Activated naive CD4-positive, alpha-beta T cell treated with anti-CD3 and anti-CD28 coated beads, Interleukin-2, amount 50 U/mL, for 72 hours (primary cell): Measurements from ENCODE around the gene INPP4A. TPM values are rescaled to one million over a fixed set of nuclear protein-coding genes. Genes with fewer than 3 reads are reported as not detected.

ENCODE experiments used
- ATAC-seq, 2 donors: fragments of 150-1000 bp; cut with Tn5 transposase; 2 replicates each; pipeline ENCODE4 v1.10.0; 2021; ENCODE audit warnings: mild to moderate bottlenecking in 2 of 2, moderate library complexity in 2 of 2
- DNase-seq, 2 donors: peaks; one replicate each; pipeline ENCODE4 v3.0.0; 2021 to 2022; ENCODE audit warnings: low spot score in 2 of 2
- H3K27ac Mint-ChIP-seq, 2 donors: one replicate each; pipeline ENCODE4 v1.8.0; 2022; ENCODE audit warnings: mild to moderate bottlenecking in 2 of 2, mixed read lengths in 2 of 2
- H3K36me3 Mint-ChIP-seq, 2 donors: one replicate each; pipeline ENCODE4 v1.8.0; 2022; ENCODE audit warnings: mixed read lengths in 2 of 2
- H3K9me3 Mint-ChIP-seq, 2 donors: one replicate each; pipeline ENCODE4 v1.8.0; 2022; ENCODE audit warnings: mixed read lengths in 2 of 2
- total RNA-seq, 2 donors: library from RNA; stranded (reverse); gene quantifications; one replicate each; pipeline ENCODE4 v1.2.3, GENCODE V29; 2022

INPP4A gene
- total RNA-seq, 2 donors from 2014 or later, result 46.6 to 48.1 TPM

GRCh38 chr2:98477036-98477435, 32.4 kb downstream of the INPP4A start:
- H3K9me3 Mint-ChIP-seq, result no peaks in the 10 kb centered on the region
- DNase-seq (peak in 1 of 2 donors; percentile 44), ATAC-seq (no peak)
- peak overlapping the region; percentile 47 to 77 for H3K27ac Mint-ChIP-seq
- H3K36me3 Mint-ChIP-seq, result no peaks in the 10 kb centered on the region

DNA sequence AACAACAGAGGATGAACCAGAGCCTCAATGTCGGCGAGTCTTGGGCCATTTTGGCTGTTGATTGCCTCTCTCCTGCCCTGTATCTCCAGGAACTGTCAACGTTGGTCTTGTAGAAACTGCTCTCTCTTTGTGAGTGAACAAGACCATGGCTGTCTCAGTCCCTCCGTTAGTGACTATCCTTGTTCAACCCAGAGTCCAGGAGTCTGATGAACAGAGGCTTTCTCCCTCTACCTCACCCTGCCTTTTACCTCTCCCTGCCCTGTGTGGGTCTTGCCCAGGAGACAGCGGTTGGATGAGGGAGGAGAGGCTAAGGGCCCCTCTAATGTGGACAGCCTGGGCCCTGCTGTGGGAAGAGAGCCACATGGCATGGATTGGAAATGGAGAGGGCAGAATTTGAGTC, 32.8 kb downstream of the INPP4A start:
- Mint-ChIP-seq H3K36me3 (no peaks in the 10 kb centered on the region), H3K9me3 (no peaks in the 10 kb centered on the region), H3K27ac (peak overlapping the region; percentile 81 to 91)
- ATAC-seq (no peak), DNase-seq (no peak)

DNA sequence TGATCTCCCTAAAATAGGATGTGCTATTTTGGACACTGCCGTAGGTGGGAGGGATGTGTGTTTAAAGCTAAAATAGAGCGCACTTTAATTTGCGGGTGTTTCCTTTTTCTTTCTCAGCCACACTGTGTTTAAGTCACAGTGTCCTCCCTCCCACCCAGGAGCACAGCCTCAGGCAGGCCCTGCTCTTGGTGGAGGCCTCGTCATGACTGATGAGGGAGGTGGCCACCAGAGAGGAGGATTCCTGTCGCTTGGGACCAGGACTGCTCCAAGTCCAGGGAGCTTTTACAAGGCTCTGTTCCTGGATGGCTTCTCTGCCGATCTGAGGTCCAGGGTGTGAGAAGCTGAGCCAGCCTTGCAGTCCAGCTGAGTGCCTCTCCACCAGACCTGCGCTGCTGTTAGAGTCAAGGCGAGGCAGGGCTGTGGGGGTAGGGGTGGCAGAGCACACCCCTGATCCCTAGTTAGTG, 33.5 kb downstream of the INPP4A start:
- ATAC-seq, result peak in 1 of 2 donors; percentile 50
- peak in 1 of 2 donors; percentile 55 for DNase-seq
- peak overlapping the region; percentile 81 to 91 for H3K27ac Mint-ChIP-seq
- H3K36me3 Mint-ChIP-seq, result no peaks in the 10 kb centered on the region
- H3K9me3 Mint-ChIP-seq, result no peaks in the 10 kb centered on the region

- DNase-seq, result no peak
- Mint-ChIP-seq H3K9me3 (no peaks in the 10 kb centered on the region), H3K27ac (peak overlapping the region; percentile 84 to 91), H3K36me3 (no peaks in the 10 kb centered on the region)
- ATAC-seq, result no peak
Measured at GRCh38 chr2:98478907-98479306, 34.2 kb downstream of the INPP4A start.

- H3K27ac Mint-ChIP-seq, result peak overlapping the region; percentile 84 to 91
- DNase-seq (no peak), ATAC-seq (peak; percentile 11 to 21)
- no peaks in the 10 kb centered on the region for H3K36me3 Mint-ChIP-seq
- no peaks in the 10 kb centered on the region for H3K9me3 Mint-ChIP-seq
Measured at GRCh38 chr2:98479371-98479770, 34.7 kb downstream of the INPP4A start.

- H3K36me3 Mint-ChIP-seq, result no peaks in the 10 kb centered on the region
- peak overlapping the region; percentile 84 to 91 for H3K27ac Mint-ChIP-seq
Measured at GRCh38 chr2:98479959-98480524, 35.4 kb downstream of the INPP4A start.

DNA sequence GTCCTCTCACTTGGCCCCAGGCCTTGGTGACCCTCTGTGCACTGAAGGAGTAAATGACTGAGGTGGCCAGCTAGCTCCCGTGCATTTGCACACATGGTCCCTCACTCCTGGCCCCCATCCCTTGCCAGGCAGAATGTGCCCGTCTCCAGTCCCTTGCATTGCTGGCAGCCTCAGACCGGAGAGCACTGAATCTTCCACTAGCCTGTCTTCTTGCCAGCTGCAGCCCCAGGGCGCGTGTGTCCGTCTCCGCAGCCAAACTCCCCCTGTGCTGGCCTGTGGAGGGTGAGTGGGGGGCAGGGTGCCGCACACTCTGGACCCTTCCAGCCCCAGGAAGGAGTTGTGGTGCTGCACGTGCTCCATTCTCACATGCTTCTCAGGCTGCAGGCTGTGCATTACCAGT, 35.9 kb downstream of the INPP4A start:
- Mint-ChIP-seq H3K9me3 (no peaks in the 10 kb centered on the region), H3K36me3 (no peaks in the 10 kb centered on the region), H3K27ac (peak overlapping the region; percentile 33 to 91)
- DNase-seq (no peak), ATAC-seq (no peak)

More at GRCh38 chr2:98479959-98480524, 35.4 kb downstream of the INPP4A start:
- no peaks in the 10 kb centered on the region for H3K9me3 Mint-ChIP-seq
- DNase-seq (peak in 1 of 2 donors; percentile 39), ATAC-seq (peak; percentile 52 to 65)

DNA sequence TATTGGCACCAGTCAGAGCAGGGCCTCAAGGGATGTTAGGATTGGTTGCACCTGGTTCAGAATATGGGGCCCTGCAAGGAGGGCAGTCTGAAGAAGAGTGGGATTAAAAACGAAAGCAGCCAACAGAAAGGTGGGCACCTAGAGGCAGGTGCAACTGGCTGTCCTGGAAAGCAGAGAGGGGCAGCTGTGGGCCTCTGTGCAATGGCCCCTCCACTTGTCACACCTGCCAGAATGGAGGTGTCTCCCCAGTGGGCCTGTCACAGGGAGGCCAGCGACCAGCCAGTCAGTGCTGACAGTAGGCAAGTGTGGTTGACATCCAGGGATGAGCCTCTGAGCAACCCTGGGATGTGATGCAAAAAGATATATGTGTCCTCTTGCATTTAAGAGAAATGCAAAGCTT, 37.7 kb downstream of the INPP4A start:
- H3K36me3 Mint-ChIP-seq, result no peaks in the 10 kb centered on the region
- H3K27ac Mint-ChIP-seq, result peak overlapping the region in 1 of 2 donors; percentile 56

GRCh38 chr2:98483257-98483861, 38.7 kb downstream of the INPP4A start:
- Mint-ChIP-seq H3K9me3 (no peaks in the 10 kb centered on the region), H3K36me3 (no peaks in the 10 kb centered on the region), H3K27ac (peak overlapping the region; percentile 87 to 90)
- DNase-seq, result peak in 1 of 2 donors; percentile 73
- ATAC-seq, result peak; percentile 49 to 73

More for the DNA sequence above, 37.7 kb downstream of the INPP4A start:
- no peaks in the 10 kb centered on the region for H3K9me3 Mint-ChIP-seq
- no peak for ATAC-seq
- DNase-seq, result no peak

- Mint-ChIP-seq H3K27ac (peak overlapping the region; percentile 87 to 90), H3K36me3 (no peaks in the 10 kb centered on the region)
Measured at GRCh38 chr2:98484121-98484557, 39.5 kb downstream of the INPP4A start.

GRCh38 chr2:98484652-98485452, 40.2 kb downstream of the INPP4A start:
- no peaks in the 10 kb centered on the region for H3K36me3 Mint-ChIP-seq
- H3K9me3 Mint-ChIP-seq, result no peaks in the 10 kb centered on the region
- ATAC-seq, result peak; percentile 6 to 41
- H3K27ac Mint-ChIP-seq, result peak overlapping the region; percentile 10 to 87
- DNase-seq, result no peak

More at GRCh38 chr2:98484121-98484557, 39.5 kb downstream of the INPP4A start:
- H3K9me3 Mint-ChIP-seq, result no peaks in the 10 kb centered on the region
- no peak for DNase-seq
- ATAC-seq, result no peak

- DNase-seq (no peak), ATAC-seq (no peak)
- H3K36me3 Mint-ChIP-seq, result no peaks in the 10 kb centered on the region
- peak overlapping the region; percentile 10 to 87 for H3K27ac Mint-ChIP-seq
- H3K9me3 Mint-ChIP-seq, result no peaks in the 10 kb centered on the region
Measured at GRCh38 chr2:98485453-98485755, 40.7 kb downstream of the INPP4A start.

DNA sequence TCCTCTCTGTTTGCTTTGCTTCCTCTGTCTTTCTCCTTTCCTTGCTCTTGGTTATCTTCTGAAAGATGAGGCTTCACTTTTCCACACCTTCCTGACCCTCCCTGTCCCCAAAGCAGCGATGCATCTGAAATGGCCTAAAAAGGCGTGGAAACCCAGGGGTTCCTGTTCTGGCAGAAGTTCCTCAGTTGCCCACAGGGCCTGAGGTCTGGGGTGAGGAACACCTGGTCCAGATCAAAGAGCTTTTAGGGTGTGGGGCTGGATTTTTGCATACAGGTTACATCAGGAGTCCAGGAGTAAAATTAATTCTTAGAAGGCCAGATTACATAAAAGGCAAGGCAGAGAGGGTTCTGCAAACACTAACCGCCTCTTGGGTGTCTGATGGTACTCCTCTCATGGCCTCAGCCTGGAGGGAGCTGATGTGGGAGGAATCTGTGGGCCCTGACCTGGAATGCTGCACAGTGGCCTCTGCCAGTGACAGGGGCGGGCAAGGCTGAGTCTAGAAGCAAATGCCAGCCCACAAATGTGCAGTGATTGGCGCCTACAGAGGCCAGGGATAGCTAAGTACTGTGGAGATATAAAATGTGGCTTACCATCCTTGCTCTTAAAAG, 41.8 kb downstream of the INPP4A start:
- peak overlapping the region in 1 of 2 donors; percentile 87 for H3K27ac Mint-ChIP-seq
- ATAC-seq (no peak), DNase-seq (no peak)
- H3K9me3 Mint-ChIP-seq, result no peaks in the 10 kb centered on the region
- peaks cover 0 to 5% of the 10 kb centered on the region in 2 donors for H3K36me3 Mint-ChIP-seq

DNA sequence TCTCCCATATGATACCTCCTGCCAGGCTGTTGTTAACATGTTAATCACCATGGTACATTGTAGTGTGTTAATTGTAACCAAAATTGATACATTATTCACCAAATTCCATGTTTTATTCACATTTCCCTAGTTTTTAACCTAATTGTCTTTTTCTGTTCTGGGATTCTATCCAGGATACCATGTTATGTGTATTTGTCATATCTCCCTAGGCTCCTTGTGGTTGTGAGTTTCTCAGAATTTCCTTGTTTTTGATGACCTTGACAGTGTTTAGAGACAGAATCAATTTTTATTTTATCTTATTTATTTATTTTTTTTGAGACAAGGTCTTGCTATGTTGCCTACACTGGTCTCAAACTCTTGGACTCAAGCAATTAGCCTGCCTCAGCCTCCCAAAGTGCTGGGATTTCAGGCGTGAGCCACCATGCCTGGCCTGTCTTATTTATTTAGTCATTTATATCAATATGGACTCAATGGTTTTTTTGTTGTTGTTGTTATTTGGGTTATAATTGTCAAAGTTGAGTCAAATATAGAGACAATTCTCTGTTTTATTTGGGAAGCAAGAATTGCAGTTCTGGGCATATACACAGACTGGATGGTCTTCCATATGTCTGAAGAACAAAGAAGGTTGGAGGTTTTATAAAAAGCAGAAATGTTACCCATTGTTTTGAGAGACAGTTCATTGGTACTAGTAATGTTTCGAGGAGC, 42.6 kb downstream of the INPP4A start:
- Mint-ChIP-seq H3K27ac (no peak overlapping the region), H3K36me3 (peaks cover 0 to 7% of the 10 kb centered on the region in 2 donors), H3K9me3 (no peaks in the 10 kb centered on the region)
- no peak for ATAC-seq
- DNase-seq, result no peak

DNA sequence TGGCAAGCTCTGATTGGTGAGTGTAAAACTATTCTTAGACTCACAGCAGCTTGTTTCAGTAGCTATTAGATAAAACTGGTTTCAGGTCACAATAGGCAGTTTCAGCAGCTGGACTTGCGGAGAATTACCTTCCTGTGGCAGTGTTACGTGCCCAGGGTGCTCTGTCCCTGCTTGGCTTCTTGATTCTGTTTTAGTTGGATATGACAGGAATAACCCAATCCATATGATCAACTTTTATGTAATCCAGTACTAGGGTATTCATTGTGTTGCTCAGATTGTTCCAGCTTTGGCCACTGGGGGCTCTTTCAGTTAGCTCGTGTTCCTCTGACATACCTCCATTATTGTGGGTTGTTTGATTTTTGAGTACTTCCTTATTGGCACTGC, 43.1 kb downstream of the INPP4A start:
- peak overlapping the region in 1 of 2 donors; percentile 4 for H3K27ac Mint-ChIP-seq
- peaks cover 0 to 11% of the 10 kb centered on the region in 2 donors for H3K36me3 Mint-ChIP-seq
- no peaks in the 10 kb centered on the region for H3K9me3 Mint-ChIP-seq
- DNase-seq, result no peak
- peak in 1 of 2 donors; percentile 31 for ATAC-seq

- Mint-ChIP-seq H3K27ac (peak overlapping the region in 1 of 2 donors; percentile 4), H3K9me3 (no peaks in the 10 kb centered on the region), H3K36me3 (peaks cover 0 to 11% of the 10 kb centered on the region in 2 donors)
- DNase-seq (no peak), ATAC-seq (no peak)
Measured at GRCh38 chr2:98488252-98488651, 43.6 kb downstream of the INPP4A start.
